ENCODE data around the gene CLDN25. TPM values are rescaled to one million over a fixed set of nuclear protein-coding genes. Genes with fewer than 3 reads are reported as not detected.

The CLDN25 gene
- total RNA-seq, 1 donor from 2014 or later = not detected

GRCh38 chr11:113732092-113732491 lies 47.5 kb upstream of the CLDN25 start:
- Mint-ChIP-seq H3K4me3 (ENCODE audit: unreplicated experiment) (no peak overlapping the region), H3K9me3 (ENCODE audit: unreplicated experiment) (no peaks in the 10 kb centered on the region), H3K4me1 (ENCODE audit: low read depth, unreplicated experiment) (peaks cover 8% of the 10 kb centered on the region), H3K27me3 (ENCODE audit: low read depth, unreplicated experiment) (no peaks in the 10 kb centered on the region), H3K27ac (ENCODE audit: unreplicated experiment) (no peak overlapping the region), H3K36me3 (ENCODE audit: low read depth, unreplicated experiment) (no peaks in the 10 kb centered on the region)
- Histone ChIP-seq H3K27me3 (ENCODE audit: insufficient read depth, low read length) (no peaks in the 10 kb centered on the region), H3K9me3 (ENCODE audit: insufficient read depth, low read depth, low read length) (no peaks in the 10 kb centered on the region), H3K9ac (ENCODE audit: low read length) (no peak overlapping the region), H3K4me1 (ENCODE audit: insufficient read depth, low read length) (peaks cover 13% of the 10 kb centered on the region), H2AFZ (ENCODE audit: low read depth, low read length) (no peak overlapping the region), H4K20me1 (ENCODE audit: insufficient read depth, low read length) (no peaks in the 10 kb centered on the region), H3K4me3 (ENCODE audit: insufficient read depth, low read depth, low read length) (no peak overlapping the region), H3K4me2 (ENCODE audit: low read length) (no peak overlapping the region), H3K27ac (ENCODE audit: low read depth, low read length) (no peak overlapping the region), H3K36me3 (ENCODE audit: insufficient read depth, low read length) (peaks cover 25% of the 10 kb centered on the region), H3K79me2 (ENCODE audit: insufficient read depth, low read length) (no peaks in the 10 kb centered on the region)
- DNase-seq (ENCODE audit: low read depth) (peak; percentile 13), FAIRE-seq (no peak)
- TF ChIP-seq EZH2 (IDR thresholded peaks at IDR 0.05; ENCODE audit: insufficient read depth, low read length) (no peak), CTCF (IDR thresholded peaks at IDR 0.05; ENCODE audit: insufficient read depth, low read depth, low read length) (no peak)

- Mint-ChIP-seq H3K9me3 (ENCODE audit: unreplicated experiment) (no peaks in the 10 kb centered on the region), H3K27me3 (ENCODE audit: low read depth, unreplicated experiment) (no peaks in the 10 kb centered on the region), H3K36me3 (ENCODE audit: low read depth, unreplicated experiment) (peaks cover 2% of the 10 kb centered on the region), H3K4me1 (ENCODE audit: low read depth, unreplicated experiment) (no peaks in the 10 kb centered on the region), H3K27ac (ENCODE audit: unreplicated experiment) (no peak overlapping the region), H3K4me3 (ENCODE audit: unreplicated experiment) (no peak overlapping the region)
- Histone ChIP-seq H3K9me3 (ENCODE audit: insufficient read depth, low read depth, low read length) (no peaks in the 10 kb centered on the region), H3K79me2 (ENCODE audit: insufficient read depth, low read length) (no peaks in the 10 kb centered on the region), H3K4me3 (ENCODE audit: insufficient read depth, low read depth, low read length) (no peak overlapping the region), H3K27ac (ENCODE audit: low read depth, low read length) (no peak overlapping the region), H2AFZ (ENCODE audit: low read depth, low read length) (no peak overlapping the region), H3K9ac (ENCODE audit: low read length) (no peak overlapping the region), H4K20me1 (ENCODE audit: insufficient read depth, low read length) (no peaks in the 10 kb centered on the region), H3K4me2 (ENCODE audit: low read length) (no peak overlapping the region), H3K4me1 (ENCODE audit: insufficient read depth, low read length) (no peaks in the 10 kb centered on the region), H3K36me3 (ENCODE audit: insufficient read depth, low read length) (peaks cover 49% of the 10 kb centered on the region), H3K27me3 (ENCODE audit: insufficient read depth, low read length) (no peaks in the 10 kb centered on the region)
- DNase-seq (ENCODE audit: low read depth) (peak; percentile 13), FAIRE-seq (no peak)
- TF ChIP-seq EZH2 (IDR thresholded peaks at IDR 0.05; ENCODE audit: insufficient read depth, low read length) (no peak), CTCF (IDR thresholded peaks at IDR 0.05; ENCODE audit: insufficient read depth, low read depth, low read length) (no peak)
Measured at GRCh38 chr11:113736323-113736722, 43.3 kb upstream of the CLDN25 start.

GRCh38 chr11:113752932-113753331 lies 26.7 kb upstream of the CLDN25 start:
- Mint-ChIP-seq H3K36me3 (ENCODE audit: low read depth, unreplicated experiment) (peaks cover 13% of the 10 kb centered on the region), H3K27ac (ENCODE audit: unreplicated experiment) (no peak overlapping the region), H3K4me1 (ENCODE audit: low read depth, unreplicated experiment) (no peaks in the 10 kb centered on the region), H3K4me3 (ENCODE audit: unreplicated experiment) (no peak overlapping the region), H3K27me3 (ENCODE audit: low read depth, unreplicated experiment) (no peaks in the 10 kb centered on the region), H3K9me3 (ENCODE audit: unreplicated experiment) (no peaks in the 10 kb centered on the region)
- Histone ChIP-seq H3K4me3 (ENCODE audit: insufficient read depth, low read depth, low read length) (no peak overlapping the region), H3K36me3 (ENCODE audit: insufficient read depth, low read length) (peaks cover 31% of the 10 kb centered on the region), H4K20me1 (ENCODE audit: insufficient read depth, low read length) (no peaks in the 10 kb centered on the region), H3K9ac (ENCODE audit: low read length) (no peak overlapping the region), H2AFZ (ENCODE audit: low read depth, low read length) (no peak overlapping the region), H3K27ac (ENCODE audit: low read depth, low read length) (no peak overlapping the region), H3K9me3 (ENCODE audit: insufficient read depth, low read depth, low read length) (no peaks in the 10 kb centered on the region), H3K4me1 (ENCODE audit: insufficient read depth, low read length) (no peaks in the 10 kb centered on the region), H3K27me3 (ENCODE audit: insufficient read depth, low read length) (no peaks in the 10 kb centered on the region), H3K79me2 (ENCODE audit: insufficient read depth, low read length) (no peaks in the 10 kb centered on the region), H3K4me2 (ENCODE audit: low read length) (no peak overlapping the region)
- no peak for DNase-seq (ENCODE audit: low read depth)
- no peak for FAIRE-seq
- TF ChIP-seq EZH2 (IDR thresholded peaks at IDR 0.05; ENCODE audit: insufficient read depth, low read length) (no peak), CTCF (IDR thresholded peaks at IDR 0.05; ENCODE audit: insufficient read depth, low read depth, low read length) (no peak)

All from astrocyte (in vitro differentiated cells and primary cell).